Endothelial cell of umbilical vein (primary cell): ENCODE results near the gene RNF32. TPM values are rescaled to one million over a fixed set of nuclear protein-coding genes. Genes with fewer than 3 reads are reported as not detected.

Experiments
- BruUV-seq: library from RNA; stranded (reverse); fragments of 400-500 nt; replicated peaks from 2 replicates; lab custom pipeline; 2021; lab: Mats Ljungman, UMichigan
- CTCF ChIA-PET: fragments of 300-600, 350-600 bp; sonication (Branson Sonifier 250); formaldehyde crosslinking; loops from one replicate; lab custom pipeline; 2021; ENCODE audit warnings: antibody characterized with exemption, inconsistent platforms; lab: Charles Lee
- POLR2A ChIA-PET: fragments of 300-600, 350-600 bp; sonication (Branson Sonifier 250); formaldehyde crosslinking; loops from one replicate; lab custom pipeline; 2021; ENCODE audit warnings: antibody characterized with exemption, inconsistent platforms; lab: Charles Lee
- DNase-seq: peaks from one replicate; pipeline ENCODE4 v3.0.0-alpha.2; 2011; ENCODE audit warnings: low read depth, low spot score
- FAIRE-seq: peaks from 2 replicates; lab custom pipeline; 2011; peaks lifted over from hg19 to GRCh38; lab: Jason Lieb, UNC
- H2AFZ ChIP-seq: 2 replicates; pipeline ENCODE4 v1.6.0; 2012; ENCODE audit warnings: low read depth, low read length, control low read depth, inconsistent platforms
- H3K27ac ChIP-seq: 2 replicates; pipeline ENCODE4 v1.5.1; 2011; ENCODE audit warnings: low read depth, mild to moderate bottlenecking, control low read depth, low read length, moderate library complexity; ENCODE audit not compliant: insufficient read depth
- H3K27me3 ChIP-seq, 2 experiments: 2 replicates each; pipeline versions ENCODE4 v1.6.0 to v1.6.1; 2011; ENCODE audit warnings: low read length in 2 of 2, mixed read lengths in 1 of 2; ENCODE audit not compliant: control insufficient read depth in 2 of 2, insufficient read depth in 2 of 2
- H3K36me3 ChIP-seq, 2 experiments: 2 replicates in 1 of 2; 3 replicates in 1 of 2; pipeline ENCODE4 v1.5.1; 2011; ENCODE audit warnings: low read length in 2 of 2, mild to moderate bottlenecking in 1 of 2, moderate library complexity in 1 of 2; ENCODE audit not compliant: control insufficient read depth in 2 of 2, insufficient read depth in 2 of 2; ENCODE audit errors: extremely low read depth in 1 of 2
- H3K4me1 ChIP-seq: 3 replicates; pipeline ENCODE4 v1.5.1; 2011; ENCODE audit warnings: mild to moderate bottlenecking, low read length; ENCODE audit not compliant: control insufficient read depth, insufficient read depth; ENCODE audit errors: extremely low read depth
- H3K4me2 ChIP-seq: 2 replicates; pipeline ENCODE4 v1.6.1; 2011; ENCODE audit warnings: low read length, control low read depth, mixed read lengths; ENCODE audit not compliant: insufficient read depth
- H3K4me3 ChIP-seq, 3 experiments: fragments of 200-600 bp in 1 of 3; sonication (generic), shearing (Covaris generic) in 1 of 3; replicated peaks in 1 of 3; 2 replicates each; pipeline ENCODE4 v1.5.1; 2011 to 2016; ENCODE audit warnings: control low read depth in 3 of 3, low read length in 3 of 3, mild to moderate bottlenecking in 2 of 3, inconsistent platforms in 1 of 3, low read depth in 1 of 3, moderate library complexity in 1 of 3; ENCODE audit not compliant: insufficient read depth in 1 of 3
- H3K79me2 ChIP-seq: 2 replicates; pipeline ENCODE4 v1.6.0; 2012; ENCODE audit warnings: low read length, inconsistent platforms; ENCODE audit not compliant: control insufficient read depth, insufficient read depth
- H3K9ac ChIP-seq: replicated peaks from 2 replicates; pipeline ENCODE3; 2011; ENCODE audit warnings: low read length, control low read depth; ENCODE audit not compliant: insufficient read depth; ENCODE audit errors: extremely low read depth
- H3K9me1 ChIP-seq: replicated peaks from 3 replicates; pipeline ENCODE4 v1.6.0; 2011; ENCODE audit warnings: mild to moderate bottlenecking, low read length; ENCODE audit not compliant: control insufficient read depth, insufficient read depth; ENCODE audit errors: extremely low read depth
- H3K9me3 ChIP-seq: replicated peaks from 2 replicates; pipeline ENCODE4 v1.5.1; 2012; ENCODE audit warnings: low read length, inconsistent platforms; ENCODE audit not compliant: control insufficient read depth, insufficient read depth
- H4K20me1 ChIP-seq: replicated peaks from 2 replicates; pipeline ENCODE3; 2011; ENCODE audit warnings: mild to moderate bottlenecking, low read length; ENCODE audit not compliant: control insufficient read depth, insufficient read depth; ENCODE audit errors: extremely low read depth
- EZH2 ChIP-seq: IDR thresholded peaks from 2 replicates; pipeline ENCODE4 v1.6.1; 2012; ENCODE audit warnings: borderline replicate concordance, low read depth, mild to moderate bottlenecking, moderate library complexity, low read length, inconsistent platforms; ENCODE audit not compliant: severe bottlenecking
- FOS ChIP-seq: IDR thresholded peaks from 2 replicates; pipeline ENCODE4 v1.6.1; 2011; ENCODE audit warnings: mild to moderate bottlenecking, low read length, moderate library complexity, borderline replicate concordance; ENCODE audit not compliant: insufficient read depth
- GATA2 ChIP-seq: IDR thresholded peaks from 2 replicates; pipeline ENCODE4 v1.7.0; 2011; ENCODE audit warnings: low read depth, mild to moderate bottlenecking, moderate library complexity, mixed read lengths, low read length; ENCODE audit not compliant: insufficient read length, insufficient read depth
- MAX ChIP-seq: IDR thresholded peaks from 2 replicates; pipeline ENCODE4 v1.6.1; 2011; ENCODE audit not compliant: insufficient read depth, insufficient read length
- MYC ChIP-seq: IDR thresholded peaks from one replicate; pipeline ENCODE4 v1.6.1; 2011; ENCODE audit warnings: mild to moderate bottlenecking, low read depth, low read length
- POLR2AphosphoS5 ChIP-seq: IDR thresholded peaks from 2 replicates; pipeline ENCODE4 v1.6.1; 2012; ENCODE audit warnings: low read depth, mild to moderate bottlenecking, control low read depth, low read length, moderate library complexity; ENCODE audit not compliant: insufficient read depth
- dilution Hi-C: fragments of 300-500 bp; cut with MboI; formaldehyde crosslinking; loops from one replicate; pipeline ENCODE4 v1.15.0; 2019; ENCODE audit warnings: low sequenced_read_pairs; ENCODE audit not compliant: extremely low pct_ligation_motif_present
- intact Hi-C: fragments of 100-400 bp; cut with micrococcal nuclease; formaldehyde crosslinking; loops from one replicate; pipeline ENCODE4 v1.10.0; 2022
- polyA plus RNA-seq, 4 experiments: library from polyadenylated mRNA; depleted of rRNA in 3 of 4; stranded (reverse) in 3 of 4; unstranded in 1 of 4; fragments of >200 nt; gene quantifications; 2 replicates each; pipeline versions ENCODE4 v1.2.1 to v1.2.3, GENCODE V29; 2011 to 2012; ENCODE audit warnings: missing spikeins in 1 of 4
- total RNA-seq: library from RNA; stranded (reverse); gene quantifications from 2 replicates; pipeline ENCODE4 v1.2.3, GENCODE V29; 2021
- TF ChIP-seq, protein P1 (sequence below), 2 donors: IDR thresholded peaks; 1 replicate in 1 of 2; 2 replicates in 1 of 2; pipeline ENCODE4 v1.5.1; 2011; ENCODE audit warnings: low read length in 2 of 2, mild to moderate bottlenecking in 2 of 2, moderate library complexity in 2 of 2, control low read depth in 1 of 2, inconsistent platforms in 1 of 2, low read depth in 1 of 2; ENCODE audit not compliant: insufficient read depth in 1 of 2; ENCODE audit errors: extremely low read depth in 1 of 2

The RNF32 gene
- total and polyA plus RNA-seq, 2 donors (not counting 3 experiments of a cell fraction or from before 2014, with no cell fraction given), result 0.14 TPM; not detected in 1

DNA sequence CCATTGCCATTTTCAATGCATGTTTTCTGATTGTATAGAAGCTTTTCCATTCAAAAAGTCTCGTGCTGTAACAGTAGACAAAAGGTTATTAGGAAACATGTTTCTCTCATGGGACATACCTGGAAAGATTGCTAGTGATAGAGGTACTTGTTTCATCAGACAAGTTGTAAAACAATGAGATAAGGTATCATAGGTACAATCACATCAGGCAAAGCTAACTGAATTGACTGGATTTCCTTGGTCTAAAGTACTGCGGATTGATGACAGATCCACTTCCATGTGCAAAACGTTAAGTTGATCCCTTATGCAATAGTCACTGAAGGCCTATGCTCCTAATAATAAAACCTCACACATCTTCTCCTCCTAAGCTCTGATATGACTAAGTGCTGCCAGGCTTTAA is 6.5 kb upstream of the RNF32 start:
- no peak for TF ChIP-seq FOS
- TF ChIP-seq MYC, result no peak
- no peak for TF ChIP-seq EZH2
- no peak for TF ChIP-seq POLR2AphosphoS5
- TF ChIP-seq, protein P1, sequence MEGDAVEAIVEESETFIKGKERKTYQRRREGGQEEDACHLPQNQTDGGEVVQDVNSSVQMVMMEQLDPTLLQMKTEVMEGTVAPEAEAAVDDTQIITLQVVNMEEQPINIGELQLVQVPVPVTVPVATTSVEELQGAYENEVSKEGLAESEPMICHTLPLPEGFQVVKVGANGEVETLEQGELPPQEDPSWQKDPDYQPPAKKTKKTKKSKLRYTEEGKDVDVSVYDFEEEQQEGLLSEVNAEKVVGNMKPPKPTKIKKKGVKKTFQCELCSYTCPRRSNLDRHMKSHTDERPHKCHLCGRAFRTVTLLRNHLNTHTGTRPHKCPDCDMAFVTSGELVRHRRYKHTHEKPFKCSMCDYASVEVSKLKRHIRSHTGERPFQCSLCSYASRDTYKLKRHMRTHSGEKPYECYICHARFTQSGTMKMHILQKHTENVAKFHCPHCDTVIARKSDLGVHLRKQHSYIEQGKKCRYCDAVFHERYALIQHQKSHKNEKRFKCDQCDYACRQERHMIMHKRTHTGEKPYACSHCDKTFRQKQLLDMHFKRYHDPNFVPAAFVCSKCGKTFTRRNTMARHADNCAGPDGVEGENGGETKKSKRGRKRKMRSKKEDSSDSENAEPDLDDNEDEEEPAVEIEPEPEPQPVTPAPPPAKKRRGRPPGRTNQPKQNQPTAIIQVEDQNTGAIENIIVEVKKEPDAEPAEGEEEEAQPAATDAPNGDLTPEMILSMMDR (IDR thresholded peaks at IDR 0.05; ENCODE audit: extremely low read depth in 1 of 2, insufficient read depth in 1 of 2, low read depth in 1 of 2, low read length in 2 of 2), result no peak
- no peak for TF ChIP-seq MAX
- TF ChIP-seq GATA2, result no peak
- ChIA-PET POLR2A (no interaction called here), CTCF (no interaction called here)
- no peaks in the 10 kb centered on the region for H3K9me1 ChIP-seq
- no peak overlapping the region for H3K4me3 ChIP-seq
- H3K4me1 ChIP-seq, result no peaks in the 10 kb centered on the region
- H3K9me3 ChIP-seq, result no peaks in the 10 kb centered on the region
- FAIRE-seq (no peak), DNase-seq (no peak)
- H4K20me1 ChIP-seq, result no peaks in the 10 kb centered on the region
- BruUV-seq, result no TSS peak
- dilution Hi-C loops, result no loop called here
- intact Hi-C loops, result no loop called here
- no peak overlapping the region for H3K9ac ChIP-seq
- no peaks in the 10 kb centered on the region for H3K79me2 ChIP-seq
- no peaks in the 10 kb centered on the region for H3K27me3 ChIP-seq
- H3K36me3 ChIP-seq, result no peaks in the 10 kb centered on the region
- no peak overlapping the region for H3K27ac ChIP-seq
- no peak overlapping the region for H2AFZ ChIP-seq
- H3K4me2 ChIP-seq, result no peak overlapping the region
